NT2/D1 (cell line): ENCODE data around the gene EMD.

Experiments
- DNase-seq: peaks from one replicate; pipeline ENCODE4 v3.0.0-alpha.2; 2011; ENCODE audit warnings: low read depth, low spot score
- H3K27me3 ChIP-seq: 2 replicates; pipeline ENCODE4 v1.6.0; 2011; ENCODE audit warnings: mild to moderate bottlenecking; ENCODE audit not compliant: insufficient read length, insufficient read depth
- H3K36me3 ChIP-seq: 2 replicates; pipeline ENCODE4 v1.6.1; 2011; ENCODE audit warnings: mild to moderate bottlenecking, low read length, mixed read lengths; ENCODE audit not compliant: insufficient read depth, insufficient read length
- H3K4me1 ChIP-seq: 2 replicates; pipeline ENCODE4 v1.5.1; 2011; ENCODE audit not compliant: insufficient read depth, insufficient read length
- H3K4me3 ChIP-seq: 2 replicates; pipeline ENCODE4 v1.5.1; 2011; ENCODE audit warnings: low read depth; ENCODE audit not compliant: insufficient read length
- H3K9ac ChIP-seq: 2 replicates; pipeline ENCODE4 v1.6.0; 2011; ENCODE audit warnings: low read depth; ENCODE audit not compliant: insufficient read length
- H3K9me3 ChIP-seq: 2 replicates; pipeline ENCODE4 v1.5.1; 2011; ENCODE audit warnings: mild to moderate bottlenecking, low read length; ENCODE audit not compliant: insufficient read depth
- SUZ12 ChIP-seq: IDR thresholded peaks from 2 replicates; pipeline ENCODE4 v1.6.1; 2011; ENCODE audit not compliant: insufficient read length, insufficient read depth; ENCODE audit errors: extremely low read depth
- YY1 ChIP-seq: IDR thresholded peaks from 2 replicates; pipeline ENCODE4 v1.6.1; 2011; ENCODE audit not compliant: insufficient read length, insufficient read depth
- ZNF274 ChIP-seq: IDR thresholded peaks from 2 replicates; pipeline ENCODE4 v1.6.1; 2011; ENCODE audit warnings: mild to moderate bottlenecking, low read depth, low read length

Gene EMD

DNA sequence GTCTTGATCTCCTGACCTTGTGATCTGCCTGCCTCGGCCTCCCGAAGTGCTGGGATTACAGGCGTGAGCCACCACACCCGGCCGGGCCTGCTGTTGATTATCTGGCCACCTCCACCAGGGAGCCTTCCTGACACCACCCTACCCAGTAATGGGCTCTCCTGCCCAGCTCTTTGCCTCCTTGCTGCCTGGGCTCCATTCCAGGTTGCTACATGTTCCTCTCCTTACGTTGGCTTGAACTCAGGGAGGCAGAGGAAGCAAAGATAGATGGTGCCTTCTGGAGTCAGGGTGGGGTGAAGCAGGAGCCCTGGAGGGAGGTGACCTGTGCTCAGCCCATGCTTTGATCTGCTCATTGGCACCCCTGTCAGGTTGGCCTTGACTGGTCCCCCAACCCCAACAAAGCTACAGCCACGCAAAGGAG is 31.0 kb upstream of the EMD start:
- H3K9me3 ChIP-seq = no peaks in the 10 kb centered on the region
- no peak for DNase-seq
- TF ChIP-seq ZNF274 = no peak
- no peak for TF ChIP-seq YY1
- TF ChIP-seq SUZ12 = no peak
- H3K9ac ChIP-seq = no peak overlapping the region
- H3K36me3 ChIP-seq = peaks cover 46% of the 10 kb centered on the region
- H3K27me3 ChIP-seq = no peaks in the 10 kb centered on the region
- H3K4me1 ChIP-seq = no peaks in the 10 kb centered on the region
- no peak overlapping the region for H3K4me3 ChIP-seq

DNA sequence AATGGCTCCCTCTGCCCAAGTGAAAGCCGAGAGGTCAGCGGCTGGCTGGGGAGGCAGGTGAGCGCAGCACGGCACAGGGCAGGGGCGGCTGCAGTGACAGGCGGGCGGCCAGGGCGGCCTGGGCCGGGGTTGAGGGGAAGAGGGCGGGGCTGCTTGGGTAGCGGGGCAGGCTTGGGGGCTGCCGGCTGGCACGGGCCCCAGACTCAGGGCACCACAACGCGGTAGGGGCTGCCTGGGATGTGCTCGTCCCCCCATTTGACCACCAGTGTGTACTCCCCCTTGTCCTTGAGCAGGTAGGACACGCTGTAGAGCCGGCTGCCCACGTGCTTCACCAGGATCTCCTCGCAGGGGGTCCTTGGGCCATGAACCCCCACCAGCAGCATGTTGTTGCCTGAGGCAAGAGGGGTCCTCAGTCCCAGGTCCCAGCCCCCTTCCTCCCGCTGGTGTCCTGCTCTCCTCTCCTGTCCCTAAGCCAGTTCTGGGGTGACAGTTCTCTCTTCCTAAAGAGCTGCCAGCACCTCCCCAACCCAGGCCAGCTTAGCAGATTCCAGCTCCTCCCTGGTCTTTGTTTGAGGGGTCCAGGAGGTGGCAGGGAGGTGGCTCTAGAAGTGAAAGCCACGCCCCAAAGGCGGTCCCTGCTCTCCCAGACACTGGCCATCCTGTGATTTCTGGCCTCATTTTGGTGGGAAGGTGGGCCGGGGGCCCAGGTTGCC is 30.3 kb upstream of the EMD start:
- Histone ChIP-seq H3K9ac (no peak overlapping the region), H3K9me3 (no peaks in the 10 kb centered on the region), H3K4me3 (no peak overlapping the region), H3K36me3 (peaks cover 52% of the 10 kb centered on the region), H3K4me1 (no peaks in the 10 kb centered on the region), H3K27me3 (no peaks in the 10 kb centered on the region)
- TF ChIP-seq YY1 = no peak
- no peak for DNase-seq

DNA sequence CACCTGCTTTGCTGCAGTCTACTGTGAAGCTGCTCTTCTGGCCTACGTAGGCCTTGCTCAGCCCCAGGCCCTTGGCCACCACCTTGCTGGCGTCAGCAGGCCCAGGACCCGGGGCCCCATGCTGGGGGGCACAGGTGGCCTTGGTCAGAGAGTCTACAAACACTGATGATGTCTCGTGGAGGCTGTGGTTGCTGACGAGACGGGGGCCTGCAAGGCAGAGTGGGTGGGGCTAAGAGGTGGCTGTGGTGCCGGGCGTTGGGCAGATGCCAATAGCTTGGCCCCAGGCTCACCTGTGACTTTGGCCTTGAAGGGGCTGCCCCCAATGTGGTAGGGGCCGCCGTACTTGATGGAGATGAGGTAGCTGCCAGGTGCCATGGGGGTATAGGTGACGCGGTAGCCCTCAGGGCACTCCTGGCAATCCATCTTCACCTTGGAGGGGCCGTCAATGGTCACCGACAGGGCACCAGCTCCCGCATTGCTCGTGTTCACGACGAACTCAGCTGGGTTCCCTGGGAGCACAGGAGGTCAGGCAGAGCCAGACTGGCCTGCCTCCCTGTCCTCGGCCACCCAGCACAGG is 29.6 kb upstream of the EMD start:
- no peaks in the 10 kb centered on the region for H3K4me1 ChIP-seq
- no peak overlapping the region for H3K9ac ChIP-seq
- peaks cover 59% of the 10 kb centered on the region for H3K36me3 ChIP-seq
- no peak for DNase-seq
- H3K4me3 ChIP-seq = no peak overlapping the region
- no peak for TF ChIP-seq SUZ12
- no peak for TF ChIP-seq YY1
- TF ChIP-seq ZNF274 = no peak
- H3K9me3 ChIP-seq = no peaks in the 10 kb centered on the region
- no peaks in the 10 kb centered on the region for H3K27me3 ChIP-seq

DNA sequence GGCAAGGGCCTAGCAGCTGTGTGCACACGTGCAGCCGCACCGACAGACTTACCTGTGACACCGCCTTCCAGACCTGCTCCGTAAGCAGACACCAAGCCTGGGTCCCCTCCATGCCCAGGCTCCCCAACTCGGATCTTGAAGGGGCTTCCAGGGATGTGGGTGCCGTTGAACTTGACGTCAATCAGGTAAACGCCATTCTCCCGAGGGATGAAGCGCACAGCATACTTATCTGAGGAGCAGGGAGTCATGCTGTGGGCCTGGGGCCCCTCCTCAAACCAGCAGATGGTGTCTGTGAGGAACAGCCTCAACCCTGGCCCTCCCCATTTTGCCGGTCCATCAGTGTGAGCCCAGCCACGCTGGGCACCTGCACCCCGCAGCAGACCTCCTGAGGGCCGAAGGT is 29.1 kb upstream of the EMD start:
- H3K4me1 ChIP-seq = no peaks in the 10 kb centered on the region
- no peak overlapping the region for H3K9ac ChIP-seq
- TF ChIP-seq ZNF274 (no peak), YY1 (no peak)
- peaks cover 64% of the 10 kb centered on the region for H3K36me3 ChIP-seq
- H3K4me3 ChIP-seq = no peak overlapping the region
- no peaks in the 10 kb centered on the region for H3K27me3 ChIP-seq
- no peaks in the 10 kb centered on the region for H3K9me3 ChIP-seq
- no peak for DNase-seq

DNA sequence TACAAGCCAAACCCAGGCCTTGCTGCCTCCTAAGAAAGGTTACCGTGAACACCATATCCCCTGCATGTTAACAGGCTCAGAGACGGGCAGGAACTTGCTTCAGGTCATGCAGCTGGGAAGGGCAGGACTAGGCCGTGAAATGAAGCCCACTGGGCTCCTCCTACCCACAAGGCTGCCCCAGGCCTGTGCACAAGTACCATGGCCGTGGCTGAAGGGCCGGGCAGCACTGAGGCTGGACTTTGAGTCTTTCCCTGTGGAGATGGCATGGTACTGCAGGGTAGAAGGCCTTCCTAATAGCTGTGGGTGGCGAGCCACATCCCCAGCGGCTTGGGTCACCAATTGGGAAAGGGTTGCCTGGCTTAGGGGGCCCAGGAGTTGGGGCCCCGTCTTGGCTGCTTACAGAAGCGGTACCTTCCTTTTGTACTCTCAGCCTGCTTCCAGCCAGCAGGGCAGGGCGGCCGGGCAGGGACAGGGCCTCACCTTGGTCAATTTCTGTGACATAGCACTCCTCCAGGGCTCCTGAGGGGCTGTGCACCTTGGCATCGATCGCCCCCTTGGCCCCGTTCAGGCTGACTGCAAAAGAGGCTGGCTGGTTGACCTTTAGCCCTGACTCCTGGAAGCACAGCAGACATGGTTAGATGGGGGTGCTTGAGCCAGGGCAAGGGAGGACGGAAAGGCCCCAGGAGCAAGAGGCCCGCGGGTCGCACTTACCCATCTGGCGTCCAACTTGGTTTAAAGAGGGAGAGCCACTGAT is 28.5 kb upstream of the EMD start:
- Histone ChIP-seq H3K27me3 (no peaks in the 10 kb centered on the region), H3K4me3 (no peak overlapping the region), H3K36me3 (peaks cover 70% of the 10 kb centered on the region), H3K9ac (no peak overlapping the region), H3K9me3 (no peaks in the 10 kb centered on the region), H3K4me1 (no peaks in the 10 kb centered on the region)
- TF ChIP-seq YY1 (no peak), ZNF274 (no peak), SUZ12 (no peak)
- DNase-seq = no peak

DNA sequence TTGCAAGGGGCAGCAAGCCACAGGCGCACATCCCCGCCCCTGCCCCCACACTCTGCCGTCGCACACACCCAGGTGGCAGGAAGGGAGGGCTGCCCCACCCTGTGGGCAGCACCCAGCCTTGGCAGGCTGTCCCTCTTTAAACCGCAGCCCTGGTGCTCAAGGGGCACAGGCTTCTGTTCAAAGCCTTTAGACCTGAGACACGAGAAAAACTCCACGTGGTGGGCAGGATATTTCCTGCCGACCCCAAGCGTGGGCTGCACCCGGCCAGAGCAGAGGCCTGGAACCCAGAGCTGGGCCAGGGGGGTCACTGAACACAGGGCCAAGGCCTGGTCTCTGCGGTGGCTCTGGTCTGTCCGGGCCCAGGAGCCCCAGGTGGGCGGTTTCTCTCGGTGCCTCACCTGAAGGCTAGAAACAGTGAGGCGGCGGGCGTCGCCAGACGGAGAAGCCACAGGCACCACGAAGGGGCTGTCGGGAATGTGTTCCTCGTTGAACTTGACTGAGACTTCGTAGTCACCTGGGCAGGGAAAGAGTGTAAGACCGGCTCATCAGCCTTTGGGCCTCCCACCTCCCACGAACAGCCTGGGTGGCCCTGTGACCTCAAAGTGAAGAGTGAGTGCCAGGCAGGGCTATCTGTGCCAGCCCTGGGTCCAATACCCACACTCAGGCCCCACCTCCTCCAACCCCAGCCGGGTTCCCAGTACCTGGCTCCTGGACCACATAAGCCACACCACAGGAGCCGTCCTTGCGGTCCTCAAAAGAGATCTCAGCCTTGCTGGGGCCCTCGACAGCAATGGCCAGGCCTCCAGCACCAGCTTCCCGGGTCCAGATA is 27.7 kb upstream of the EMD start:
- H3K4me3 ChIP-seq = no peak overlapping the region
- DNase-seq = no peak
- no peaks in the 10 kb centered on the region for H3K27me3 ChIP-seq
- peaks cover 76% of the 10 kb centered on the region for H3K36me3 ChIP-seq
- H3K9ac ChIP-seq = no peak overlapping the region
- H3K9me3 ChIP-seq = no peaks in the 10 kb centered on the region
- H3K4me1 ChIP-seq = no peaks in the 10 kb centered on the region
- TF ChIP-seq ZNF274 (no peak), YY1 (no peak), SUZ12 (no peak)

DNA sequence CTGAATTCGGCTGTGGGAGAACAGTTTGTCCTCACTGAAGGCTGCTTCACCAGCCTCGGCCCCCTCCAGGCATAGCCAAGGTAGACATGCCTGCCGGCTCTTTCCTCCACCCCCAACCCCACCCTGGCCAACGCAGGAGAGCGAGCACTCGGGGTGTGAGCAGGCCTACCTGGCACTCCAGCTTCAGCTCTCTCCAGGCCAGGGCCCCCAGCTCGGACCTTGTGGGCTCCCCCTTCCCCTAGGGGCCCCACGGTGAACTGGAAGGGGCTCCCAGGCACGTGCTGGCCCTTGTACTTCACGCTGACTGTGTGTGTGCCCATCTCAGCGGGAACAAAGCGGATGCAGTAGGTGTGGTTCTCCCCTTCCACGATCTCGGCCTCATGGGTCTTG is 27.1 kb upstream of the EMD start:
- no peak overlapping the region for H3K9ac ChIP-seq
- no peaks in the 10 kb centered on the region for H3K9me3 ChIP-seq
- no peak for TF ChIP-seq YY1
- TF ChIP-seq SUZ12 = no peak
- TF ChIP-seq ZNF274 = no peak

More for the DNA sequence above, 27.1 kb upstream of the EMD start:
- Histone ChIP-seq H3K27me3 (no peaks in the 10 kb centered on the region), H3K4me1 (no peaks in the 10 kb centered on the region), H3K36me3 (peaks cover 82% of the 10 kb centered on the region), H3K4me3 (no peak overlapping the region)
- DNase-seq = no peak
